T-cell (primary cell): ENCODE data around the gene IMPA2. TPM values are rescaled to one million over a fixed set of nuclear protein-coding genes. Genes with fewer than 3 reads are reported as not detected.

Experiments used
- ATAC-seq, 4 experiments: fragments of 200-7000 bp in 3 of 4; fragments of 150-1000 bp in 1 of 4; cut with Tn5 transposase; replicated peaks in 1 of 4; 1 replicate in 3 of 4; 2 replicates in 1 of 4; pipeline ENCODE4 v1.10.0; 2021; ENCODE audit warnings: moderate library complexity in 3 of 4, mild to moderate bottlenecking in 2 of 4, moderate number of reproducible peaks in 1 of 4
- CTCF ChIA-PET, 2 donors: fragments of 300-600 bp; sonication (Branson Sonifier 250); formaldehyde crosslinking; loops; one replicate each; lab custom pipeline; 2022; ENCODE audit warnings: antibody characterized with exemption in 2 of 2; lab: Charles Lee
- POLR2A ChIA-PET, 2 donors: fragments of 300-600 bp; sonication (Branson Sonifier 250); formaldehyde crosslinking; loops; one replicate each; lab custom pipeline; 2022; ENCODE audit warnings: antibody characterized with exemption in 2 of 2; lab: Charles Lee
- DNase-seq, 35 experiments: peaks; one replicate each; pipeline versions ENCODE4 v3.0.0 to v3.0.0-alpha.2; 2013 to 2023
- H3K27ac ChIP-seq: one replicate; pipeline ENCODE4 v1.5.1; 2013; ENCODE audit warnings: low read length
- H3K27me3 ChIP-seq, 2 experiments: replicated peaks in 1 of 2; 1 replicate in 1 of 2; 2 replicates in 1 of 2; pipeline versions ENCODE4 v1.6.1 to v1.7.0; 2013; ENCODE audit warnings: low read length in 1 of 2, mixed read lengths in 1 of 2; ENCODE audit not compliant: control insufficient read depth in 2 of 2, insufficient read depth in 2 of 2; ENCODE audit errors: extremely low read depth in 1 of 2
- H3K36me3 ChIP-seq, 2 donors: 1 replicate in 1 of 2; 2 replicates in 1 of 2; pipeline versions ENCODE4 v1.6.1 to v1.7.0; 2013; ENCODE audit warnings: low read length in 1 of 2; ENCODE audit not compliant: control insufficient read depth in 2 of 2, insufficient read depth in 1 of 2; ENCODE audit errors: extremely low read depth in 1 of 2
- H3K4me1 ChIP-seq, 2 experiments: 1 replicate in 1 of 2; 2 replicates in 1 of 2; pipeline versions ENCODE4 v1.6.1 to v1.7.0; 2013; ENCODE audit warnings: low read length in 2 of 2, mixed read lengths in 1 of 2; ENCODE audit not compliant: insufficient read depth in 2 of 2, control insufficient read depth in 1 of 2; ENCODE audit errors: extremely low read depth in 1 of 2
- H3K4me3 ChIP-seq, 2 donors: 1 replicate in 1 of 2; 2 replicates in 1 of 2; pipeline versions ENCODE4 v1.5.1 to v1.7.0; 2013; ENCODE audit warnings: mild to moderate bottlenecking in 2 of 2, low read length in 1 of 2, moderate library complexity in 1 of 2; ENCODE audit not compliant: control insufficient read depth in 1 of 2; ENCODE audit errors: extremely low read depth in 1 of 2
- H3K9me3 ChIP-seq: 2 replicates; pipeline ENCODE4 v1.7.0; 2013
- H3K27ac Mint-ChIP-seq, 2 donors: one replicate each; pipeline ENCODE4 v1.8.0; 2020 to 2021; ENCODE audit warnings: mild to moderate bottlenecking in 2 of 2, mixed read lengths in 2 of 2
- H3K27me3 Mint-ChIP-seq, 2 donors: one replicate each; pipeline ENCODE4 v1.8.0; 2021 to 2022; ENCODE audit warnings: mixed read lengths in 2 of 2
- H3K36me3 Mint-ChIP-seq: one replicate; pipeline ENCODE4 v1.8.0; 2021; ENCODE audit warnings: mixed read lengths
- H3K4me1 Mint-ChIP-seq, 3 donors: one replicate each; pipeline ENCODE4 v1.8.0; 2020 to 2022; ENCODE audit warnings: mixed read lengths in 3 of 3, mild to moderate bottlenecking in 1 of 3
- H3K4me3 Mint-ChIP-seq, 3 donors: one replicate each; pipeline ENCODE4 v1.8.0; 2020 to 2022; ENCODE audit warnings: mild to moderate bottlenecking in 3 of 3, mixed read lengths in 3 of 3, moderate library complexity in 3 of 3
- H3K9me3 Mint-ChIP-seq, 3 donors: one replicate each; pipeline ENCODE4 v1.8.0; 2020 to 2022; ENCODE audit warnings: mixed read lengths in 3 of 3
- WGBS: methylation state at CpG from one replicate; pipeline ENCODE4 v1.1.5; 2013; ENCODE audit warnings: missing lambda C conversion rate; ENCODE audit not compliant: insufficient coverage; 5-methylcytosine and 5-hydroxymethylcytosine counted together
- total RNA-seq, 35 experiments: library from RNA in 6 of 35; stranded (reverse) in 6 of 35; fragments of 120-200 nt in 1 of 35; gene quantifications; one replicate each; pipeline versions ENCODE4 v1.2.1 to v1.2.4 and lab custom pipeline; 2013 to 2026

The IMPA2 gene
- total RNA-seq, 5 donors from 2014 or later (not counting 1 experiment from before 2014, with no cell fraction given) = 3.1 to 12.2 (median 5.0) TPM

DNA sequence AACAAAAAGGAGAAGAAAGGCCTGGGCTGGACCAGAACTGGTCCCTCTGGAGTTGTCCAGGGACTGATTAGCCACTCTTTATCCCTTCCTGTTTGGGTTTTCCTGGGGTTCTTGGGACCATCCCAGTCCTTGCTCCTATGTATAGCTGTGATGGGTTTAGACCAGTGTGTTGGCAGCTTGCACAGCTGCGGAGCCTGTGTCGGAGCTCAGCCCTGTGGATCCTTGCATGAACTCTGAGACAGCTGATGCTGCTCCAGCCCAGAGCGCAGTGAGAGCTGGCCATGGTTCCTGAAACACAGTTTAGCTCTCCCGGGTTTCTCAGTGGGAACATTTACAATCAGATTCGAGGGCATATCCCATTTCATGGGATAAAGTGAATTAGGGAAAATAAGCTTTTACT lies 16.9 kb downstream of the IMPA2 start:
- CTCF ChIA-PET = interaction anchor here (0.6 to 9.1 kb wide), 4 partner anchors 57 to 1232 kb away, joined by 3 to 160 read pairs (median 4); no protein-coding TSS in a partner anchor
- Mint-ChIP-seq H3K4me1 (peaks cover 11 to 18% (median 12%) of the 10 kb centered on the region in 3 donors), H3K36me3 (peaks cover 3% of the 10 kb centered on the region), H3K27ac (no peak overlapping the region), H3K27me3 (no peaks in the 10 kb centered on the region), H3K4me3 (no peak overlapping the region), H3K9me3 (no peaks in the 10 kb centered on the region)
- POLR2A ChIA-PET = no interaction called here
- peaks cover 5 to 14% of the 10 kb centered on the region in 2 experiments for H3K4me1 ChIP-seq
- H3K9me3 ChIP-seq = no peaks in the 10 kb centered on the region
- no peak overlapping the region for H3K4me3 ChIP-seq
- H3K36me3 ChIP-seq = no peaks in the 10 kb centered on the region
- WGBS = 90% methylated on average over 3 of the region's 5 CpGs
- ATAC-seq = no peak
- no peak overlapping the region for H3K27ac ChIP-seq
- DNase-seq = no peak
- H3K27me3 ChIP-seq = no peaks in the 10 kb centered on the region

DNA sequence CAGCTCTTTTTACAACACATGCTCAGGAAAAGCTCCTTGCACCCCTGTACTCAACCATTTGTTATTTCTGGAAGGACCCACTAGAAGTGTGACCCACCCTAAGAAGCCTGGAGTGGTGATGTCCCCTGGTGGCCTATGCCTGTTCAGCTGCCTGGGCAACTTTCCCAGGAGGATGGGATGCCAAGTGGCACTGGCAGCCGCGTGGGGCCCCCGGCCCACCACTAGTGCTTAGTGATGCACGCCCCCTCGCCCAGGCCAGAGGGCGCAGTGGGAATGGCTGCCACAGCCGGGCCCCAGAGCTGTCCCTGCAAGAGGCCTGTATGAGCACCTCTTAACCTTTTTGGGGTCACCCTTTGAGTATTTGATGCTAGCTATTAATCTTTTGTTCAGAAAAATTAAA lies 18.1 kb downstream of the IMPA2 start:
- peaks cover 11 to 18% (median 12%) of the 10 kb centered on the region in 3 donors for H3K4me1 Mint-ChIP-seq
- CTCF ChIA-PET = interaction anchor here in 1 of 2 donors (1.2 to 9.1 kb wide), 2 partner anchors 35 to 58 kb away, joined by 3 to 160 read pairs; no protein-coding TSS in a partner anchor
- ATAC-seq (no peak), DNase-seq (no peak)
- H3K27ac Mint-ChIP-seq = no peak overlapping the region
- POLR2A ChIA-PET = no interaction called here
- no peak overlapping the region for H3K4me3 Mint-ChIP-seq
- no peaks in the 10 kb centered on the region for H3K9me3 Mint-ChIP-seq
- 100% methylated on average over 4 of the region's 7 CpGs for WGBS
- no peaks in the 10 kb centered on the region for H3K27me3 Mint-ChIP-seq
- Histone ChIP-seq H3K27me3 (no peaks in the 10 kb centered on the region), H3K4me1 (peaks cover 5 to 14% of the 10 kb centered on the region in 2 experiments), H3K27ac (no peak overlapping the region), H3K4me3 (no peak overlapping the region), H3K36me3 (no peaks in the 10 kb centered on the region), H3K9me3 (no peaks in the 10 kb centered on the region)
- peaks cover 6% of the 10 kb centered on the region for H3K36me3 Mint-ChIP-seq

DNA sequence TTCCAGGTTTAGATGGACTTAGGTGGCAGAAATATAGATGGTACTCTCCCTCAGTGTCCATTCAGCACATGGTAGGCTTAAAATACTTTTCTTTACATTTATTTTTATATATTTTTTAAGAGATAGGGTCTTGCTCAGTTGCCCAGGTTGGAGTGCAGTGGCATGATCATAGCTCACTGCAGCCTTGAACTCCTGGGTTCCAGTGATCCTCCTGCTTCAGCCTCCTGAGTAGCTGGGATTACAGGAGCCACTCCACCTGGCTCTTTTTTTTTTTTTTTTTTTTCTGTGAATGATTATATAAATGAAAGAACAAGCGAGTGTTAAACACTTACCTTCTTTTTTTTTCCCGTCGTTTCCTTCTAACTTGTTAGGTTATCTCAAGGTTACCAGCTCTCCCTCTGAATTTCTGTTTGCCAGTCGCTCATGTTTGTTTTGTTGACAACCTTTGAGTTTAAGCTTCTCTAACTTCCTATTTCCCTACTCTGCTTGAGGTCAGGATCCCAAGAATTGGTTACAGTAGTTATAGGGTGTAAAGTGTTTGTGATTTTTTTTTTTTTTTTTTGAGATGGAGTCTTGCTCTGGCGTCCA lies 18.9 kb downstream of the IMPA2 start:
- Histone ChIP-seq H3K4me3 (no peak overlapping the region), H3K27me3 (no peaks in the 10 kb centered on the region), H3K9me3 (no peaks in the 10 kb centered on the region), H3K27ac (no peak overlapping the region), H3K36me3 (no peaks in the 10 kb centered on the region), H3K4me1 (peaks cover 5 to 14% of the 10 kb centered on the region in 2 experiments)
- H3K27ac Mint-ChIP-seq = no peak overlapping the region
- no CpG with 5 or more reads among the region's 5 CpGs for WGBS
- H3K9me3 Mint-ChIP-seq = no peaks in the 10 kb centered on the region
- H3K36me3 Mint-ChIP-seq = peaks cover 6% of the 10 kb centered on the region
- ChIA-PET CTCF (interaction anchor here (0.5 to 1.2 kb wide), 5 partner anchors 10 to 68 kb away, joined by 3 to 5 read pairs (median 4); no protein-coding TSS in a partner anchor), POLR2A (no interaction called here)
- H3K4me3 Mint-ChIP-seq = no peak overlapping the region
- DNase-seq (no peak), ATAC-seq (no peak)
- no peaks in the 10 kb centered on the region for H3K27me3 Mint-ChIP-seq
- peaks cover 10 to 17% (median 12%) of the 10 kb centered on the region in 3 donors for H3K4me1 Mint-ChIP-seq

DNA sequence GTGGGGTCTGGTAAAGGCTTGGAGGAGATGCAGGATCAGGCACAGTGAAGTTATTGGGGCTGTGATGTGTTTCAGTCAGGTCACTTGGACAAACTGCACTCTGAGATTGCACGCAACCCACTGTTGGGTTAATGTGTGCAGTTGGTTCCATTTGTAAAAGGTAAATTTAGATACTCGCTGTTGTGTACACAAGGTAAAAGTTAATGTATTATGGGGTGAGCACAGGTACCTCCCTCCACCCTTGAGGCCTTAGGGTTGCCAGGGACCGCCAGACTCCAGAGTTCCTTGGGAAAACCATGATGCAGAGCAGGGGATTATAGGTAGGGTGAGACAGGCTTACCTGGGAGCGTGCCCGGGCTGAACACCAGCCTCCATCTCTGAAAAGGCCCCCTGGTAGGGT lies 20.1 kb downstream of the IMPA2 start:
- no peaks in the 10 kb centered on the region for H3K9me3 Mint-ChIP-seq
- POLR2A ChIA-PET = no interaction called here
- H3K27ac Mint-ChIP-seq = no peak overlapping the region
- Histone ChIP-seq H3K27me3 (no peaks in the 10 kb centered on the region), H3K36me3 (no peaks in the 10 kb centered on the region), H3K4me3 (no peak overlapping the region), H3K4me1 (peaks cover 0 to 1% of the 10 kb centered on the region in 2 experiments), H3K27ac (no peak overlapping the region), H3K9me3 (no peaks in the 10 kb centered on the region)
- no peaks in the 10 kb centered on the region for H3K27me3 Mint-ChIP-seq
- peaks cover 0 to 6% (median 3%) of the 10 kb centered on the region in 3 donors for H3K4me1 Mint-ChIP-seq
- no peak for ATAC-seq
- DNase-seq = no peak
- CTCF ChIA-PET = interaction anchor here in 1 of 2 donors (0.5 kb wide), 1 partner anchor 391 kb away, joined by 4 read pairs; no protein-coding TSS in a partner anchor
- 90% methylated on average over 3 of the region's 5 CpGs for WGBS
- no peak overlapping the region for H3K4me3 Mint-ChIP-seq
- H3K36me3 Mint-ChIP-seq = peaks cover 6% of the 10 kb centered on the region

DNA sequence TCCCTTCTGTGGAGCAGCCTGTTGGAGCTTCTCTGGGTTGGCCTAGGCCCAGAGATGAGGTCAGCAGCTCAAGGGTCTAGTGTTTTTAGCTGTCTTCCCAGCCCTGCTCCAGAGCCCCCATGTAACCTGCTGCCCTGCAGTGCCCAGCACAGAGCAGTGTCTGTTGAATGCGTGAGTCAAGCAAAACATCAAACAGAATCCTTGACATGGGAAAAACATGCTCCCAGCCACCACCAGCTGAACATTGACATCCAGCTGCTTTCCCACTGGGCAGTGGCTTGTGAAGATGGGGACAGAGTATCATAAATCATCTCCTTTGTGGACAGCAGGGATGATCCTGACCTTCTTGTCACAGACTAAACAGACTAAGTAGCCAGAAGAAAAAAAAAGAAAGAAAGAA lies 22.6 kb downstream of the IMPA2 start:
- Histone ChIP-seq H3K4me1 (no peaks in the 10 kb centered on the region), H3K9me3 (no peaks in the 10 kb centered on the region), H3K27ac (no peak overlapping the region), H3K36me3 (no peaks in the 10 kb centered on the region), H3K27me3 (no peaks in the 10 kb centered on the region), H3K4me3 (no peak overlapping the region)
- peaks cover 6% of the 10 kb centered on the region for H3K36me3 Mint-ChIP-seq
- no peak overlapping the region for H3K27ac Mint-ChIP-seq
- no peak overlapping the region for H3K4me3 Mint-ChIP-seq
- H3K27me3 Mint-ChIP-seq = no peaks in the 10 kb centered on the region
- no peaks in the 10 kb centered on the region for H3K9me3 Mint-ChIP-seq
- ATAC-seq = no peak
- no peaks in the 10 kb centered on the region for H3K4me1 Mint-ChIP-seq
- no CpG with 5 or more reads among the region's 1 CpG for WGBS
- ChIA-PET POLR2A (no interaction called here), CTCF (interaction anchor here (0.6 to 0.7 kb wide), 3 partner anchors 14 to 79 kb away, joined by 3 to 5 read pairs (median 3); no protein-coding TSS in a partner anchor)
- no peak for DNase-seq

DNA sequence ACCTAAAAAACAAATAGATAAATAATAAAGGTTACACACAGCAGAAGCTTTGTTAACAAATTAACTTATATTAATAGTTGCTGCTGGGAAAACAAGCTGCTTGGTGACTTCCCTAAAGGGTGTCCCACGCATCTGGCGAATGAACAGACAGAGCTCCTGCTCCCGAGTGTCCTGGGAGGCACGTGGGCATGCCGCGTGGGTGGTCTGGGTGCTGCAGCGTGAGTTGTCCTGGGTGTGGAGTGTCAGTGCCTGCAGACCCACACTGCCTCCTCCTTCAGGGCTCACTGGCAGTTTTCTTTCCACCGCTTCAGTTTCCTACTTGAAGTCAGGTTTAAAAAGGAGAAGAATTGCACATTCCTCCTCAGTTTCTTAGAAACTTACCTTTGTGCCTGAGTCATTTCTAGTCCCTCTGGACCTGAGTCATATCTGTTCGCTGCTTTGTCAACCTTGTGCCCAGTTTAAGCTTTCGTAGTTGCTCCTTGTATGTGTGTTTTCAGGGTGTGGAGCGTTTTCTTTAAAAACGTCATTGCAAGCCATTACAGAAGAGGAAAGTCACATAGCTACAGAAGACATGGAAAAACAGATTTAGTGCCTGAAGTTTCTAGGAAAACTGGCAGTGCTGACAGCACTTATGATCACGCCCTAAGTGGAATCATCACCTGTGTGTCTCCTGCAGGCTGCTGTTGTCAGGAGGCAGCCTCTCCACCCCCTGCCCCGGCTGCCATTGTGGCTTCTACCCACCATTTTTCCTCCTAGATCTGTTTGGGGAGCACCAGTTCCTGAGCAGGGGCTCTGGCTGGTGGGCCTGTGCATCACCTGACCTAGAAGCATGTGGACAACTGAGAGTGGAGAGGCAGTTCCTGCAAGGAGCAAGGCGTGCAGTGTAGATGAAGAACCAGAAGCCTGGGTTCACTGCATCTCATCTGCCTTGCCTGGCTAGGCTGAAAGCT lies 24.5 kb downstream of the IMPA2 start:
- DNase-seq (no peak), ATAC-seq (no peak)
- POLR2A ChIA-PET = interaction anchor here in 1 of 2 donors (0.5 kb wide), 1 partner anchor 366 kb away, joined by 3 read pairs; no protein-coding TSS in a partner anchor
- H3K9me3 ChIP-seq = no peaks in the 10 kb centered on the region
- H3K4me3 ChIP-seq = no peak overlapping the region
- no peaks in the 10 kb centered on the region for H3K27me3 ChIP-seq
- H3K27ac ChIP-seq = no peak overlapping the region
- Mint-ChIP-seq H3K27me3 (no peaks in the 10 kb centered on the region), H3K27ac (no peak overlapping the region), H3K4me3 (no peak overlapping the region), H3K36me3 (peaks cover 6% of the 10 kb centered on the region), H3K9me3 (no peaks in the 10 kb centered on the region), H3K4me1 (no peaks in the 10 kb centered on the region)
- H3K36me3 ChIP-seq = no peaks in the 10 kb centered on the region
- no peaks in the 10 kb centered on the region for H3K4me1 ChIP-seq
- WGBS = 72% methylated on average over 10 of the region's 15 CpGs
- CTCF ChIA-PET = interaction anchor here in 1 of 2 donors (0.7 to 1.0 kb wide), 2 partner anchors 11 to 27 kb away, joined by 3 to 5 read pairs; no protein-coding TSS in a partner anchor
